ENCODE measurements around the gene LILRB3.
A peak's percentile ranks its signal among the peaks of the same experiment; 100 is the strongest.
"Not testable (repeated sequence)": the region's sequence is repeated elsewhere in the genome, so short reads cannot be mapped to it uniquely, and the experiment has no call there.

The LILRB3 gene

GRCh38 chr19:54179921-54180461, 42.8 kb downstream of the LILRB3 start:
- Histone ChIP-seq H3K9ac (ENCODE audit: low read depth, low read length) (no peak overlapping the region), H3K4me1 (ENCODE audit: insufficient read depth, low read length) (no peaks in the 10 kb centered on the region)

GRCh38 chr19:54179262-54179852, 43.5 kb downstream of the LILRB3 start:
- Histone ChIP-seq H3K36me3 (ENCODE audit: insufficient read depth, low read length) (peaks cover 6% of the 10 kb centered on the region; the same call in 1 of the 2 replicates), H3K4me1 (ENCODE audit: insufficient read depth, low read length) (no peaks in the 10 kb centered on the region; the same call in 1 of the 2 replicates), H3K9me3 (ENCODE audit: control insufficient read depth, insufficient read depth, low read length) (no peaks in the 10 kb centered on the region), H3K9ac (ENCODE audit: low read depth, low read length) (no peak overlapping the region)

More at GRCh38 chr19:54179921-54180461, 42.8 kb downstream of the LILRB3 start:
- peaks cover 6% of the 10 kb centered on the region; the same call in 1 of the 2 replicates for H3K36me3 ChIP-seq (ENCODE audit: insufficient read depth, low read length)
- no peaks in the 10 kb centered on the region for H3K9me3 ChIP-seq (ENCODE audit: control insufficient read depth, insufficient read depth, low read length)

- Histone ChIP-seq H3K9ac (ENCODE audit: low read depth, low read length) (no peak overlapping the region), H3K36me3 (ENCODE audit: insufficient read depth, low read length) (peaks cover 4% of the 10 kb centered on the region; the same call in 1 of the 2 replicates), H3K9me3 (ENCODE audit: control insufficient read depth, insufficient read depth, low read length) (no peaks in the 10 kb centered on the region), H3K4me1 (ENCODE audit: insufficient read depth, low read length) (no peaks in the 10 kb centered on the region; the same call in 1 of the 2 replicates)
These were observed 44.1 kb downstream of the LILRB3 start for GRCh38 chr19:54178581-54179261.

GRCh38 chr19:54173951-54174834, 48.6 kb downstream of the LILRB3 start:
- Histone ChIP-seq H3K36me3 (ENCODE audit: insufficient read depth, low read length) (0 out of 2 replicates have a peak, but pooled peaks cover 3% of the 10 kb centered on the region), H3K4me1 (ENCODE audit: insufficient read depth, low read length) (peaks cover 5% of the 10 kb centered on the region; the same call in 1 of the 2 replicates), H3K9me3 (ENCODE audit: control insufficient read depth, insufficient read depth, low read length) (no peaks in the 10 kb centered on the region), H3K9ac (ENCODE audit: low read depth, low read length) (peak overlapping the region; percentile 72; the same call in 1 of the 2 replicates)

GRCh38 chr19:54173359-54173699, 49.5 kb downstream of the LILRB3 start:
- H3K9ac ChIP-seq (ENCODE audit: low read depth, low read length), result peak overlapping the region; percentile 72; the same call in 1 of the 2 replicates
- H3K4me1 ChIP-seq (ENCODE audit: insufficient read depth, low read length), result peaks cover 5% of the 10 kb centered on the region; the same call in 1 of the 2 replicates
- H3K36me3 ChIP-seq (ENCODE audit: insufficient read depth, low read length), result 0 out of 2 replicates have a peak, but pooled peaks cover 2% of the 10 kb centered on the region
- no peaks in the 10 kb centered on the region for H3K9me3 ChIP-seq (ENCODE audit: control insufficient read depth, insufficient read depth, low read length)

- Histone ChIP-seq H3K9me3 (ENCODE audit: control insufficient read depth, insufficient read depth, low read length) (no peaks in the 10 kb centered on the region), H3K36me3 (ENCODE audit: insufficient read depth, low read length) (no peaks in the 10 kb centered on the region), H3K4me1 (ENCODE audit: insufficient read depth, low read length) (peaks cover 5% of the 10 kb centered on the region; the same call in 1 of the 2 replicates), H3K9ac (ENCODE audit: low read depth, low read length) (peak within 1 kb of the TSS; percentile 72)
These were observed 50.1 kb downstream of the LILRB3 start, which contains the start of gene TMC4 for GRCh38 chr19:54172471-54173358. TMC4 (minus strand) TSS chr19:54173160; CDS start chr19:54173117, 43 bp downstream.

- not testable (repeated sequence) for H3K9me3 ChIP-seq (ENCODE audit: control insufficient read depth, insufficient read depth, low read length); H3K4me1 ChIP-seq (ENCODE audit: insufficient read depth, low read length); H3K36me3 ChIP-seq (ENCODE audit: insufficient read depth, low read length); H3K9ac ChIP-seq (ENCODE audit: low read depth, low read length)
These were observed 50.9 kb downstream of the LILRB3 start for GRCh38 chr19:54171736-54172431.

GRCh38 chr19:54169149-54169740, 53.6 kb downstream of the LILRB3 start:
- Histone ChIP-seq H3K9ac (ENCODE audit: low read depth, low read length) (no peak overlapping the region), H3K4me1 (ENCODE audit: insufficient read depth, low read length) (peaks cover 5% of the 10 kb centered on the region; the same call in 1 of the 2 replicates), H3K9me3 (ENCODE audit: control insufficient read depth, insufficient read depth, low read length) (no peaks in the 10 kb centered on the region), H3K36me3 (ENCODE audit: insufficient read depth, low read length) (no peaks in the 10 kb centered on the region)

GRCh38 chr19:54168174-54168917, 54.5 kb downstream of the LILRB3 start:
- Histone ChIP-seq H3K9ac (ENCODE audit: low read depth, low read length) (no peak overlapping the region; the same call in 1 of the 2 replicates), H3K4me1 (ENCODE audit: insufficient read depth, low read length) (peaks cover 5% of the 10 kb centered on the region; the same call in 1 of the 2 replicates), H3K9me3 (ENCODE audit: control insufficient read depth, insufficient read depth, low read length) (no peaks in the 10 kb centered on the region), H3K36me3 (ENCODE audit: insufficient read depth, low read length) (no peaks in the 10 kb centered on the region)
